ENCODE results near the gene PTGES3L.

DNA sequence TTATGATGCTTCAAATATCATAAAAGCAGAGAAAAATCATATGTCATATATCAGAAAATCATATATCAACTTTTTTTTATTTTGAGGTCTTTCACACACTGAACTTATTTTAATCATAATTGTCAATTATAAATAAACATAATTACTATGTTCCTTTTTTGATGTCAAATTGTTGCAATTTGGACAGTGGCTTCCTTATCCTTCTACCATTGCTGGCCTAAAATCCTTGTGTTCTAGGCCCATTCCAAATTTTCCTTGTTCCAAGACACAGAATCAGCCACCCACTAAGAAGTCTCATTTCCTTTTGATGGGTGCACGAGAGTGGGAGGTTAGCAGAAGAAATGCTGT is 50.4 kb downstream of the PTGES3L start:
- TF ChIP-seq, protein P1, sequence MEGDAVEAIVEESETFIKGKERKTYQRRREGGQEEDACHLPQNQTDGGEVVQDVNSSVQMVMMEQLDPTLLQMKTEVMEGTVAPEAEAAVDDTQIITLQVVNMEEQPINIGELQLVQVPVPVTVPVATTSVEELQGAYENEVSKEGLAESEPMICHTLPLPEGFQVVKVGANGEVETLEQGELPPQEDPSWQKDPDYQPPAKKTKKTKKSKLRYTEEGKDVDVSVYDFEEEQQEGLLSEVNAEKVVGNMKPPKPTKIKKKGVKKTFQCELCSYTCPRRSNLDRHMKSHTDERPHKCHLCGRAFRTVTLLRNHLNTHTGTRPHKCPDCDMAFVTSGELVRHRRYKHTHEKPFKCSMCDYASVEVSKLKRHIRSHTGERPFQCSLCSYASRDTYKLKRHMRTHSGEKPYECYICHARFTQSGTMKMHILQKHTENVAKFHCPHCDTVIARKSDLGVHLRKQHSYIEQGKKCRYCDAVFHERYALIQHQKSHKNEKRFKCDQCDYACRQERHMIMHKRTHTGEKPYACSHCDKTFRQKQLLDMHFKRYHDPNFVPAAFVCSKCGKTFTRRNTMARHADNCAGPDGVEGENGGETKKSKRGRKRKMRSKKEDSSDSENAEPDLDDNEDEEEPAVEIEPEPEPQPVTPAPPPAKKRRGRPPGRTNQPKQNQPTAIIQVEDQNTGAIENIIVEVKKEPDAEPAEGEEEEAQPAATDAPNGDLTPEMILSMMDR (IDR thresholded peaks at IDR 0.05; ENCODE audit: low read length): no peak
- TF ChIP-seq EZH2phosphoT487 (IDR thresholded peaks at IDR 0.05; ENCODE audit: low read length): no peak
- TF ChIP-seq EZH2 (optimal IDR thresholded peaks at IDR 0.05; ENCODE audit: low read depth, low read length): no peak
